Activated CD4-positive, alpha-beta T cell treated with anti-CD3 and anti-CD28 coated beads, Interleukin-2, amount 50 U/mL, for 4 hours (primary cell): Measurements from ENCODE around the gene REEP3.

Source experiments
- DNase-seq, 2 experiments: peaks; one replicate each; pipeline ENCODE4 v3.0.0-alpha.2; 2020

REEP3 gene

GRCh38 chr10:63515002-63515763 lies 6.0 kb upstream of the REEP3 start:
- DNase-seq = no peak

- DNase-seq = no peak
Observed at GRCh38 chr10:63516207-63516606, 5.0 kb upstream of the REEP3 start.

GRCh38 chr10:63518690-63519288 lies 2.4 kb upstream of the REEP3 start:
- no peak for DNase-seq

GRCh38 chr10:63521416-63522276 lies 445 bp downstream of the REEP3 start:
- DNase-seq = peak; percentile 35 to 38

GRCh38 chr10:63522277-63522687 lies 1.1 kb downstream of the REEP3 start:
- no peak for DNase-seq

- DNase-seq = no peak
Observed at GRCh38 chr10:63522995-63523394, 1.8 kb downstream of the REEP3 start.

- no peak for DNase-seq
Observed at GRCh38 chr10:63525021-63525420, 3.8 kb downstream of the REEP3 start.

GRCh38 chr10:63527401-63527800 lies 6.2 kb downstream of the REEP3 start:
- no peak for DNase-seq

- no peak for DNase-seq
Observed at GRCh38 chr10:63528084-63528744, 7.0 kb downstream of the REEP3 start.

GRCh38 chr10:63530409-63530808 lies 9.2 kb downstream of the REEP3 start:
- DNase-seq = no peak

GRCh38 chr10:63534723-63535122 lies 13.5 kb downstream of the REEP3 start:
- no peak for DNase-seq

- DNase-seq = no peak
Observed at GRCh38 chr10:63536698-63537097, 15.5 kb downstream of the REEP3 start.

- no peak for DNase-seq
Observed at GRCh38 chr10:63537536-63537935, 16.3 kb downstream of the REEP3 start.

- DNase-seq = no peak
Observed at GRCh38 chr10:63539377-63539776, 18.2 kb downstream of the REEP3 start.

GRCh38 chr10:63539994-63540393 lies 18.8 kb downstream of the REEP3 start:
- DNase-seq = no peak

- DNase-seq = no peak
Observed at GRCh38 chr10:63542835-63543575, 21.8 kb downstream of the REEP3 start.

- DNase-seq = no peak
Observed at GRCh38 chr10:63543576-63543962, 22.4 kb downstream of the REEP3 start.

- no peak for DNase-seq
Observed at GRCh38 chr10:63544418-63544817, 23.2 kb downstream of the REEP3 start.

- no peak for DNase-seq
Observed at GRCh38 chr10:63547628-63548360, 26.6 kb downstream of the REEP3 start.

GRCh38 chr10:63548860-63549259 lies 27.7 kb downstream of the REEP3 start:
- no peak for DNase-seq

- DNase-seq = no peak
Observed at GRCh38 chr10:63549810-63550209, 28.6 kb downstream of the REEP3 start.

- no peak for DNase-seq
Observed at GRCh38 chr10:63553031-63553430, 31.8 kb downstream of the REEP3 start.
